DND-41 (cell line): Measurements from ENCODE around the gene MCRS1.

Experiments
- ATAC-seq: fragments of 200-7000 bp; cut with Tn5 transposase; 3 replicates; pipeline ENCODE4 v1.9.1; 2021; ENCODE audit warnings: low read depth; ENCODE audit not compliant: insufficient read depth
- DNase-seq: peaks from one replicate; pipeline ENCODE4 v3.0.0-alpha.2; 2020
- H2AFZ ChIP-seq: 2 replicates; pipeline ENCODE4 v1.6.0; 2012; ENCODE audit warnings: low read depth, low read length
- H3K27ac ChIP-seq: 2 replicates; pipeline ENCODE4 v1.5.1; 2012; ENCODE audit warnings: low read length, inconsistent platforms
- H3K27me3 ChIP-seq: fragments of 200-600 bp; sonication (generic); 2 replicates; pipeline ENCODE4 v1.6.0; 2012; ENCODE audit warnings: low read length, mild to moderate bottlenecking, inconsistent platforms; ENCODE audit not compliant: insufficient read depth, poor library complexity
- H3K36me3 ChIP-seq: 2 replicates; pipeline ENCODE4 v1.5.1; 2012; ENCODE audit warnings: low read length, inconsistent platforms; ENCODE audit not compliant: insufficient read depth
- H3K4me1 ChIP-seq: 2 replicates; pipeline ENCODE4 v1.5.1; 2012; ENCODE audit warnings: mild to moderate bottlenecking, low read length; ENCODE audit not compliant: insufficient read depth
- H3K4me2 ChIP-seq: 2 replicates; pipeline ENCODE4 v1.6.0; 2012; ENCODE audit warnings: mild to moderate bottlenecking, moderate library complexity, low read length, inconsistent platforms; ENCODE audit not compliant: insufficient read depth
- H3K4me3 ChIP-seq, 2 experiments: fragments of 200-600 bp in 1 of 2; shearing (Covaris generic) in 1 of 2; 2 replicates each; pipeline ENCODE4 v1.5.1; 2012 to 2016; ENCODE audit warnings: inconsistent platforms in 2 of 2, low read length in 2 of 2, mild to moderate bottlenecking in 2 of 2, low read depth in 1 of 2, moderate library complexity in 1 of 2
- H3K79me2 ChIP-seq: 2 replicates; pipeline ENCODE4 v1.6.0; 2012; ENCODE audit warnings: low read length, inconsistent platforms; ENCODE audit not compliant: insufficient read depth
- H3K9ac ChIP-seq: 2 replicates; pipeline ENCODE4 v1.6.0; 2012; ENCODE audit warnings: low read depth, mild to moderate bottlenecking, inconsistent platforms, low read length, moderate library complexity
- H3K9me3 ChIP-seq: 2 replicates; pipeline ENCODE4 v1.5.1; 2012; ENCODE audit warnings: low read length, moderate library complexity, mild to moderate bottlenecking, inconsistent platforms; ENCODE audit not compliant: insufficient read depth, severe bottlenecking
- H4K20me1 ChIP-seq: 2 replicates; pipeline ENCODE4 v1.6.0; 2012; ENCODE audit warnings: low read length; ENCODE audit not compliant: insufficient read depth
- EZH2 ChIP-seq: IDR thresholded peaks from 3 replicates; pipeline ENCODE4 v1.6.1; 2012; ENCODE audit warnings: borderline replicate concordance, low read depth, mild to moderate bottlenecking, moderate library complexity, low read length, inconsistent platforms; ENCODE audit not compliant: severe bottlenecking
- TF ChIP-seq, protein P1 (sequence below): IDR thresholded peaks from 2 replicates; pipeline ENCODE4 v1.5.1; 2012; ENCODE audit warnings: borderline replicate concordance, low read length, moderate library complexity, mild to moderate bottlenecking; ENCODE audit not compliant: poor library complexity, severe bottlenecking; ENCODE audit errors: extremely low read depth

The MCRS1 gene

DNA sequence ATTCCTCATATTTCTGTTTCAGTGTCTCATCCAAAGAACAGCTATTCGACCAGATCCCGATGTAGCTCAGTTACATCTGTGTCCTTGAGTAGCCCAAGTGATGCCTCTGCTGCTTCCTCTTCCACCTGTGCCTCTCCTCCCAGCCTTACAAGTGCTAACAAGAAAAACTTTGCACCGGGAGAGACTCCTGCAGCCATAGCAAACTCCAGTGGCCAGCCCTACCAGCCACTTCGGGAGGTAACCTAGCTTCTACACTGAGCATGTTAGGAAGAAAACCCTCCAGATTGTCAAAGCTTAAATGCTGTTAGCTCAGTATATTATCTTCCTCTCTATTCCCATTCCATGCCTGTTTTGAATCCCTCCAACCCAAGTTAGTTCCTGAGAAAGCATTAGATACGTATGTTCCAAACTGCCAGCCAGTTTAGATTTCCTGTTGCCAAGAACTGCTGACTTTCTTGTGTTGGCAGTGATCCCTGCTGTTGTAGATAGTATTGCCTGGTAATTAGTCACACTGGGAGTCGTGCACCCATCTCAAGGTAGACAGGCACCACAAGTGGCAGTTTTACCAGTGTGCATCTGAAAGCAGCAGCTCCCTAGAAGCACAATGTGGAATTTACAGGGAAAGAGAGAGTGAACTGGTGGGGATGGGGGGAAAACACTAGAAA is 43.1 kb downstream of the MCRS1 start:
- H3K9me3 ChIP-seq, result no peaks in the 10 kb centered on the region
- H3K27me3 ChIP-seq, result no peaks in the 10 kb centered on the region
- no peak overlapping the region for H3K4me2 ChIP-seq
- H3K27ac ChIP-seq, result no peak overlapping the region
- no peak overlapping the region for H3K9ac ChIP-seq
- ATAC-seq (no peak), DNase-seq (no peak)
- no peaks in the 10 kb centered on the region for H3K79me2 ChIP-seq
- H4K20me1 ChIP-seq, result no peaks in the 10 kb centered on the region
- no peak overlapping the region for H3K4me3 ChIP-seq
- no peak overlapping the region for H2AFZ ChIP-seq
- H3K36me3 ChIP-seq, result peaks cover 45% of the 10 kb centered on the region
- no peaks in the 10 kb centered on the region for H3K4me1 ChIP-seq
- TF ChIP-seq EZH2, result no peak
- TF ChIP-seq, protein P1, sequence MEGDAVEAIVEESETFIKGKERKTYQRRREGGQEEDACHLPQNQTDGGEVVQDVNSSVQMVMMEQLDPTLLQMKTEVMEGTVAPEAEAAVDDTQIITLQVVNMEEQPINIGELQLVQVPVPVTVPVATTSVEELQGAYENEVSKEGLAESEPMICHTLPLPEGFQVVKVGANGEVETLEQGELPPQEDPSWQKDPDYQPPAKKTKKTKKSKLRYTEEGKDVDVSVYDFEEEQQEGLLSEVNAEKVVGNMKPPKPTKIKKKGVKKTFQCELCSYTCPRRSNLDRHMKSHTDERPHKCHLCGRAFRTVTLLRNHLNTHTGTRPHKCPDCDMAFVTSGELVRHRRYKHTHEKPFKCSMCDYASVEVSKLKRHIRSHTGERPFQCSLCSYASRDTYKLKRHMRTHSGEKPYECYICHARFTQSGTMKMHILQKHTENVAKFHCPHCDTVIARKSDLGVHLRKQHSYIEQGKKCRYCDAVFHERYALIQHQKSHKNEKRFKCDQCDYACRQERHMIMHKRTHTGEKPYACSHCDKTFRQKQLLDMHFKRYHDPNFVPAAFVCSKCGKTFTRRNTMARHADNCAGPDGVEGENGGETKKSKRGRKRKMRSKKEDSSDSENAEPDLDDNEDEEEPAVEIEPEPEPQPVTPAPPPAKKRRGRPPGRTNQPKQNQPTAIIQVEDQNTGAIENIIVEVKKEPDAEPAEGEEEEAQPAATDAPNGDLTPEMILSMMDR, result no peak

DNA sequence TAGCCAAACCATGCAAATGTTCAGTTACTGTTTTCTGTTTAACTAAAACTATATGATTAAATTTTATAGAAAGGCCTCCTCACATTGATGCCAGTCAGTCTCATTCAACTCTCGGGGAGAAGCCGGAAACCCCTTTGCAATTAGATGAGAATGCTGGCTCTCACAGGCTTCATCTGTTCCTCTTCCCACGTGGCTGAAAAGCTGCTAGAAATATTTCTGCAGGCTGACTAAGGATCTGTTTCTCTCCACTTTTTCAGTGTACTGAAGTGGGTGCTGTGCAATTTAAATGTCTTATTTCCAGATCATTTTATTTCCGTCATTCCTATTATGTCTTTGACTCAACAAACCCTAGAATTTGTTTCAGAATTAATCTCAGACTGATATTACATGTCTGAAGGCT is 46.6 kb downstream of the MCRS1 start:
- no peak overlapping the region for H3K27ac ChIP-seq
- no peaks in the 10 kb centered on the region for H3K27me3 ChIP-seq
- H3K4me1 ChIP-seq, result no peaks in the 10 kb centered on the region
- peaks cover 35% of the 10 kb centered on the region for H3K36me3 ChIP-seq
- no peak overlapping the region for H3K4me2 ChIP-seq
- H4K20me1 ChIP-seq, result no peaks in the 10 kb centered on the region
- no peak overlapping the region for H2AFZ ChIP-seq
- DNase-seq, result no peak
- no peaks in the 10 kb centered on the region for H3K79me2 ChIP-seq
- H3K9ac ChIP-seq, result no peak overlapping the region
- ATAC-seq, result no peak
- H3K4me3 ChIP-seq, result no peak overlapping the region
- H3K9me3 ChIP-seq, result no peaks in the 10 kb centered on the region
- TF ChIP-seq, protein P1, result no peak
- no peak for TF ChIP-seq EZH2

DNA sequence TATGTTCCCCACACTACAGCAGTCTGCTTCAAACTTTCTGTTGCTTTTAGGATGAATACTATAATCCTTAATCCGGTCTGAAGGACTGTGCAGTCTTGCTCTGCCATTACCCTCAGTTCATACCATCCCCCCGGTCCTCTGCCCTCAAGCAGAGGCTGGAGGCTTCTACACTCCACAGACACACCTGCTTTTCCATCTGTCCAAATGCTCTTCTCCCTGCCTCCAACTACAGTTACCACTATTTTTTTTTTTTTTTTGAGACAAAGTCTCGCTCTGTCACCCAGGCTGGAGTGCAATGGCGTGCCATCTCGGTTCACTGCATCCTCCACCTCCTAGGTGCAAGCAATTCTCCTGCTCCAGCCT is 48.4 kb downstream of the MCRS1 start:
- Histone ChIP-seq H3K27me3 (no peaks in the 10 kb centered on the region), H3K9ac (no peak overlapping the region), H4K20me1 (no peaks in the 10 kb centered on the region), H3K79me2 (no peaks in the 10 kb centered on the region), H3K36me3 (peaks cover 23% of the 10 kb centered on the region; the same call in 1 of the 2 replicates), H3K4me2 (no peak overlapping the region), H3K9me3 (no peaks in the 10 kb centered on the region), H3K4me1 (no peaks in the 10 kb centered on the region), H3K4me3 (no peak overlapping the region), H2AFZ (no peak overlapping the region), H3K27ac (no peak overlapping the region)
- DNase-seq (no peak), ATAC-seq (no peak)
- TF ChIP-seq, protein P1, result no peak
